Measurements from ENCODE around the gene TRAK1.

DNA sequence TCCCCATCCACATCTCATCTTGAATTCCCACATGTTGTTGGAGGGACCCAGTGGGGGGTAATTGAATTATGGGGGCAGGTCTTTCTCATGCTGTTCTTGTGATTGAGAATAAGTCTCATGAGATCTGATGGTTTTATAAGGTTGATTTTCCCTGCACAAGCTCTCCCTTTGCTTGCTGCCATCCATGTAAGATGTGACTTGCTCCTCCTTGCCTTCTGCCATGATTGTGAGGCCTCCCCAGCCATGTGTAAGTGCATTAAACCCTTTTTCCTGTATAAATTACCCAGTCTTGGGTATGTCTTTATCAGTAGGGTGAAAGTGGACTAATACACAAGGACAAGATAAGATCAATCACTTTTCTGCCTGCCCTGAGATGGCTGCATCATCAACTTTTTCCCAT is 180.6 kb downstream of the TRAK1 start:
- TF ChIP-seq CTCF (IDR thresholded peaks at IDR 0.05) (no peak), EZH2 (IDR thresholded peaks at IDR 0.05; ENCODE audit: borderline replicate concordance, insufficient read depth, low read depth, low read length, poor library complexity, severe bottlenecking) (no peak)

Data from B cell (primary cell).